ENCODE data around the gene NFIA.

The NFIA gene

GRCh38 chr1:61097722-61098121 lies 15.4 kb downstream of the NFIA start:
- no CpG with 5 or more reads among the region's 1 CpG for WGBS, 2 donors (ENCODE audit: extremely low coverage in 2 of 2, insufficient read length in 2 of 2, insufficient replicate concordance in 1 of 2)
- Histone ChIP-seq H3K36me3 (replicated peaks in 1 of 2; ENCODE audit: control insufficient read depth in 2 of 2, insufficient read depth in 2 of 2, low read length in 2 of 2) (no peaks in the 10 kb centered on the region), H3K4me2 (ENCODE audit: insufficient read depth, low read length, poor library complexity, severe bottlenecking) (no peak overlapping the region), H4K8ac (ENCODE audit: low read depth, low read length) (no peak overlapping the region), H2BK120ac (ENCODE audit: low read depth, low read length) (no peak overlapping the region), H2AK5ac (ENCODE audit: low read depth, low read length) (no peak overlapping the region), H3K9ac (ENCODE audit: low read depth, low read length, poor library complexity) (no peak overlapping the region), H2BK12ac (ENCODE audit: low read length) (no peak overlapping the region), H2AFZ (ENCODE audit: low read length) (no peak overlapping the region), H2BK15ac (ENCODE audit: low read length) (no peak overlapping the region), H3K14ac (ENCODE audit: low read length) (no peak overlapping the region), H4K91ac (ENCODE audit: low read depth, low read length, poor library complexity) (no peak overlapping the region), H3K4me1 (ENCODE audit: control insufficient read depth in 2 of 2, insufficient read depth in 1 of 2, low read depth in 1 of 2, low read length in 2 of 2) (no peaks in the 10 kb centered on the region), H3K27ac (replicated peaks; ENCODE audit: low read length) (no peak overlapping the region), H2BK5ac (ENCODE audit: low read length) (no peak overlapping the region), H3K79me1 (ENCODE audit: low read depth, low read length) (no peaks in the 10 kb centered on the region), H3K4me3 (ENCODE audit: low read length in 2 of 2) (no peak overlapping the region), H3K18ac (ENCODE audit: low read length) (no peak overlapping the region), H3K27me3 (ENCODE audit: control insufficient read depth in 3 of 3, insufficient read depth in 3 of 3, low read depth in 1 of 3, low read length in 3 of 3) (peaks cover 0 to 43% (median 0%) of the 10 kb centered on the region in 3 experiments), H3K4ac (ENCODE audit: low read length) (no peak overlapping the region), H3K23ac (ENCODE audit: low read depth, low read length, poor library complexity) (no peak overlapping the region), H3K9me3 (replicated peaks in 1 of 2; ENCODE audit: control insufficient read depth in 2 of 2, insufficient read depth in 1 of 2, low read depth in 1 of 2, low read length in 2 of 2) (no peaks in the 10 kb centered on the region)
- no peak for DNase-seq (ENCODE audit: low spot score)

GRCh38 chr1:61098333-61098732 lies 16.0 kb downstream of the NFIA start:
- Histone ChIP-seq H3K4me1 (ENCODE audit: control insufficient read depth in 2 of 2, insufficient read depth in 1 of 2, low read depth in 1 of 2, low read length in 2 of 2) (no peaks in the 10 kb centered on the region), H3K23ac (ENCODE audit: low read depth, low read length, poor library complexity) (no peak overlapping the region), H3K9ac (ENCODE audit: low read depth, low read length, poor library complexity) (no peak overlapping the region), H2BK5ac (ENCODE audit: low read length) (no peak overlapping the region), H3K4me2 (ENCODE audit: insufficient read depth, low read length, poor library complexity, severe bottlenecking) (no peak overlapping the region), H4K8ac (ENCODE audit: low read depth, low read length) (no peak overlapping the region), H3K79me1 (ENCODE audit: low read depth, low read length) (no peaks in the 10 kb centered on the region), H2BK12ac (ENCODE audit: low read length) (no peak overlapping the region), H2BK15ac (ENCODE audit: low read length) (no peak overlapping the region), H3K27me3 (ENCODE audit: control insufficient read depth in 3 of 3, insufficient read depth in 3 of 3, low read depth in 1 of 3, low read length in 3 of 3) (peaks cover 0 to 39% (median 0%) of the 10 kb centered on the region in 3 experiments), H3K18ac (ENCODE audit: low read length) (no peak overlapping the region), H3K9me3 (replicated peaks in 1 of 2; ENCODE audit: control insufficient read depth in 2 of 2, insufficient read depth in 1 of 2, low read depth in 1 of 2, low read length in 2 of 2) (no peaks in the 10 kb centered on the region), H3K14ac (ENCODE audit: low read length) (no peak overlapping the region), H2AFZ (ENCODE audit: low read length) (no peak overlapping the region), H3K36me3 (replicated peaks in 1 of 2; ENCODE audit: control insufficient read depth in 2 of 2, insufficient read depth in 2 of 2, low read length in 2 of 2) (no peaks in the 10 kb centered on the region), H2AK5ac (ENCODE audit: low read depth, low read length) (no peak overlapping the region), H4K91ac (ENCODE audit: low read depth, low read length, poor library complexity) (no peak overlapping the region), H3K27ac (replicated peaks; ENCODE audit: low read length) (no peak overlapping the region), H3K4ac (ENCODE audit: low read length) (no peak overlapping the region), H2BK120ac (ENCODE audit: low read depth, low read length) (no peak overlapping the region), H3K4me3 (ENCODE audit: low read length in 2 of 2) (no peak overlapping the region)
- no peak for DNase-seq (ENCODE audit: low spot score)
- no CpG with 5 or more reads among the region's 3 CpGs for WGBS, 2 donors (ENCODE audit: extremely low coverage in 2 of 2, insufficient read length in 2 of 2, insufficient replicate concordance in 1 of 2)

- Histone ChIP-seq H3K79me1 (ENCODE audit: low read depth, low read length) (no peaks in the 10 kb centered on the region), H3K36me3 (replicated peaks in 1 of 2; ENCODE audit: control insufficient read depth in 2 of 2, insufficient read depth in 2 of 2, low read length in 2 of 2) (no peaks in the 10 kb centered on the region), H2BK12ac (ENCODE audit: low read length) (no peak overlapping the region), H3K4me2 (ENCODE audit: insufficient read depth, low read length, poor library complexity, severe bottlenecking) (no peak overlapping the region), H3K27ac (replicated peaks; ENCODE audit: low read length) (no peak overlapping the region), H3K9ac (ENCODE audit: low read depth, low read length, poor library complexity) (no peak overlapping the region), H3K14ac (ENCODE audit: low read length) (no peak overlapping the region), H2AFZ (ENCODE audit: low read length) (no peak overlapping the region), H3K18ac (ENCODE audit: low read length) (no peak overlapping the region), H3K4me3 (ENCODE audit: low read length in 2 of 2) (no peak overlapping the region), H3K27me3 (ENCODE audit: control insufficient read depth in 3 of 3, insufficient read depth in 3 of 3, low read depth in 1 of 3, low read length in 3 of 3) (peaks cover 0 to 34% (median 0%) of the 10 kb centered on the region in 3 experiments), H2BK120ac (ENCODE audit: low read depth, low read length) (no peak overlapping the region), H3K9me3 (replicated peaks in 1 of 2; ENCODE audit: control insufficient read depth in 2 of 2, insufficient read depth in 1 of 2, low read depth in 1 of 2, low read length in 2 of 2) (no peaks in the 10 kb centered on the region), H2BK5ac (ENCODE audit: low read length) (no peak overlapping the region), H2BK15ac (ENCODE audit: low read length) (no peak overlapping the region), H2AK5ac (ENCODE audit: low read depth, low read length) (no peak overlapping the region), H3K4ac (ENCODE audit: low read length) (no peak overlapping the region), H4K8ac (ENCODE audit: low read depth, low read length) (no peak overlapping the region), H3K23ac (ENCODE audit: low read depth, low read length, poor library complexity) (no peak overlapping the region), H4K91ac (ENCODE audit: low read depth, low read length, poor library complexity) (no peak overlapping the region), H3K4me1 (ENCODE audit: control insufficient read depth in 2 of 2, insufficient read depth in 1 of 2, low read depth in 1 of 2, low read length in 2 of 2) (no peaks in the 10 kb centered on the region)
- no peak for DNase-seq (ENCODE audit: low spot score)
- no CpG with 5 or more reads among the region's 4 CpGs for WGBS, 2 donors (ENCODE audit: extremely low coverage in 2 of 2, insufficient read length in 2 of 2, insufficient replicate concordance in 1 of 2)
These were observed 16.6 kb downstream of the NFIA start for GRCh38 chr1:61098906-61099437.

- no CpG with 5 or more reads among the region's 2 CpGs for WGBS, 2 donors (ENCODE audit: extremely low coverage in 2 of 2, insufficient read length in 2 of 2, insufficient replicate concordance in 1 of 2)
These were observed 18.2 kb downstream of the NFIA start for GRCh38 chr1:61100578-61100977.

More at GRCh38 chr1:61100578-61100977, 18.2 kb downstream of the NFIA start:
- no peak overlapping the region for H3K4ac ChIP-seq (ENCODE audit: low read length)
- H3K27me3 ChIP-seq (ENCODE audit: control insufficient read depth in 3 of 3, insufficient read depth in 3 of 3, low read depth in 1 of 3, low read length in 3 of 3): peaks cover 0 to 18% (median 0%) of the 10 kb centered on the region in 3 experiments
- no peak overlapping the region for H4K91ac ChIP-seq (ENCODE audit: low read depth, low read length, poor library complexity)
- no peak overlapping the region for H2BK15ac ChIP-seq (ENCODE audit: low read length)
- no peak overlapping the region for H3K9ac ChIP-seq (ENCODE audit: low read depth, low read length, poor library complexity)
- H2BK5ac ChIP-seq (ENCODE audit: low read length): no peak overlapping the region
- no peaks in the 10 kb centered on the region for H3K79me1 ChIP-seq (ENCODE audit: low read depth, low read length)
- H3K14ac ChIP-seq (ENCODE audit: low read length): no peak overlapping the region
- no peaks in the 10 kb centered on the region for H3K9me3 ChIP-seq (replicated peaks in 1 of 2; ENCODE audit: control insufficient read depth in 2 of 2, insufficient read depth in 1 of 2, low read depth in 1 of 2, low read length in 2 of 2)
- H3K23ac ChIP-seq (ENCODE audit: low read depth, low read length, poor library complexity): no peak overlapping the region
- no peak overlapping the region for H3K4me3 ChIP-seq (ENCODE audit: low read length in 2 of 2)
- no peak overlapping the region for H3K4me2 ChIP-seq (ENCODE audit: insufficient read depth, low read length, poor library complexity, severe bottlenecking)
- DNase-seq (ENCODE audit: low spot score): no peak
- no peaks in the 10 kb centered on the region for H3K36me3 ChIP-seq (replicated peaks in 1 of 2; ENCODE audit: control insufficient read depth in 2 of 2, insufficient read depth in 2 of 2, low read length in 2 of 2)
- no peak overlapping the region for H2BK12ac ChIP-seq (ENCODE audit: low read length)
- H2BK120ac ChIP-seq (ENCODE audit: low read depth, low read length): no peak overlapping the region
- H4K8ac ChIP-seq (ENCODE audit: low read depth, low read length): no peak overlapping the region
- no peak overlapping the region for H3K27ac ChIP-seq (replicated peaks; ENCODE audit: low read length)
- no peak overlapping the region for H3K18ac ChIP-seq (ENCODE audit: low read length)
- H2AFZ ChIP-seq (ENCODE audit: low read length): no peak overlapping the region
- H2AK5ac ChIP-seq (ENCODE audit: low read depth, low read length): no peak overlapping the region
- no peaks in the 10 kb centered on the region for H3K4me1 ChIP-seq (ENCODE audit: control insufficient read depth in 2 of 2, insufficient read depth in 1 of 2, low read depth in 1 of 2, low read length in 2 of 2)
